Ascending aorta (tissue), 2 donors: ENCODE measurements around the gene NRXN3. TPM values are rescaled to one million over a fixed set of nuclear protein-coding genes. Genes with fewer than 3 reads are reported as not detected.

Source experiments
- DNase-seq, 2 donors: peaks; one replicate each; pipeline ENCODE4 v3.0.0-alpha.2; 2019; ENCODE audit warnings: low spot score in 2 of 2
- H3K27ac ChIP-seq, 2 donors: fragments of 200-600 bp; sonication (generic); one replicate each; pipeline ENCODE4 v1.5.1; 2016 to 2017; ENCODE audit warnings: mild to moderate bottlenecking in 1 of 2
- H3K27me3 ChIP-seq: fragments of 200-600 bp; sonication (generic); one replicate; pipeline ENCODE4 v1.5.1; 2017
- H3K36me3 ChIP-seq, 2 donors: fragments of 200-600 bp; sonication (generic); one replicate each; pipeline ENCODE4 v1.5.1; 2016
- H3K4me1 ChIP-seq, 2 donors: fragments of 200-600 bp; sonication (generic); one replicate each; pipeline ENCODE4 v1.5.1; 2016 to 2017; ENCODE audit warnings: mild to moderate bottlenecking in 1 of 2
- H3K4me3 ChIP-seq, 2 donors: fragments of 200-600 bp; sonication (generic); one replicate each; pipeline ENCODE4 v1.5.1; 2016 to 2017; ENCODE audit warnings: mild to moderate bottlenecking in 1 of 2
- H3K9me3 ChIP-seq, 2 donors: fragments of 200-600 bp; sonication (generic); one replicate each; pipeline ENCODE4 v1.5.1; 2016
- CTCF ChIP-seq, 3 experiments: fragments of 200-600 bp in 2 of 3; fragments of 450-650 bp in 1 of 3; sonication (generic) in 2 of 3; IDR thresholded peaks; one replicate each; pipeline ENCODE4 v1.5.1; 2016 to 2019; ENCODE audit warnings: antibody characterized with exemption in 3 of 3, mild to moderate bottlenecking in 1 of 3, moderate library complexity in 1 of 3
- intact Hi-C: fragments of 100-400 bp; cut with DNase I; formaldehyde crosslinking; loops from one replicate; pipeline ENCODE4 v1.15.1; 2023
- total RNA-seq: library from RNA; depleted of rRNA; stranded (reverse); fragments of >200 nt; gene quantifications from one replicate; pipeline ENCODE4 v1.1.0, GENCODE V29; 2016

Gene NRXN3
- total RNA-seq, 1 donor from 2014 or later, result 21.0 TPM

GRCh38 chr14:78762331-78762730, 592.2 kb downstream of the NRXN3 start:
- H3K9me3 ChIP-seq, result no peaks in the 10 kb centered on the region
- no peak for TF ChIP-seq CTCF (IDR thresholded peaks at IDR 0.05)
- intact Hi-C loops, result no loop called here
- no peak for DNase-seq
- H3K27me3 ChIP-seq, result no peaks in the 10 kb centered on the region
- no peak overlapping the region for H3K27ac ChIP-seq
- H3K36me3 ChIP-seq, result no peaks in the 10 kb centered on the region
- H3K4me3 ChIP-seq, result no peak overlapping the region
- no peaks in the 10 kb centered on the region for H3K4me1 ChIP-seq

- no peak overlapping the region for H3K27ac ChIP-seq
- H3K4me1 ChIP-seq, result no peaks in the 10 kb centered on the region
- TF ChIP-seq CTCF (IDR thresholded peaks at IDR 0.05), result no peak
- DNase-seq, result no peak
- H3K9me3 ChIP-seq, result no peaks in the 10 kb centered on the region
- H3K27me3 ChIP-seq, result no peaks in the 10 kb centered on the region
- H3K36me3 ChIP-seq, result no peaks in the 10 kb centered on the region
- no peak overlapping the region for H3K4me3 ChIP-seq
- intact Hi-C loops, result no loop called here
Measured at GRCh38 chr14:78763746-78764145, 593.6 kb downstream of the NRXN3 start.

GRCh38 chr14:78764240-78764639, 594.1 kb downstream of the NRXN3 start:
- Histone ChIP-seq H3K4me3 (no peak overlapping the region), H3K36me3 (no peaks in the 10 kb centered on the region), H3K9me3 (no peaks in the 10 kb centered on the region), H3K4me1 (no peaks in the 10 kb centered on the region), H3K27ac (no peak overlapping the region), H3K27me3 (no peaks in the 10 kb centered on the region)
- TF ChIP-seq CTCF (IDR thresholded peaks at IDR 0.05), result no peak
- intact Hi-C loops, result no loop called here
- no peak for DNase-seq

GRCh38 chr14:78764645-78765044, 594.5 kb downstream of the NRXN3 start:
- no peak for TF ChIP-seq CTCF (IDR thresholded peaks at IDR 0.05)
- no peaks in the 10 kb centered on the region for H3K36me3 ChIP-seq
- no peaks in the 10 kb centered on the region for H3K9me3 ChIP-seq
- no peak for DNase-seq
- H3K27me3 ChIP-seq, result no peaks in the 10 kb centered on the region
- no peak overlapping the region for H3K4me3 ChIP-seq
- no peak overlapping the region for H3K27ac ChIP-seq
- H3K4me1 ChIP-seq, result no peaks in the 10 kb centered on the region
- intact Hi-C loops, result no loop called here

- Histone ChIP-seq H3K27ac (no peak overlapping the region), H3K27me3 (no peaks in the 10 kb centered on the region), H3K4me3 (no peak overlapping the region), H3K36me3 (no peaks in the 10 kb centered on the region), H3K9me3 (no peaks in the 10 kb centered on the region), H3K4me1 (no peaks in the 10 kb centered on the region)
- TF ChIP-seq CTCF (IDR thresholded peaks at IDR 0.05), result no peak
- intact Hi-C loops, result no loop called here
- no peak for DNase-seq
Measured at GRCh38 chr14:78767436-78767835, 597.3 kb downstream of the NRXN3 start.

GRCh38 chr14:78782551-78782950, 612.4 kb downstream of the NRXN3 start:
- no peak for TF ChIP-seq CTCF (IDR thresholded peaks at IDR 0.05)

More at GRCh38 chr14:78782551-78782950, 612.4 kb downstream of the NRXN3 start:
- no peak overlapping the region for H3K27ac ChIP-seq
- no peaks in the 10 kb centered on the region for H3K36me3 ChIP-seq
- no peaks in the 10 kb centered on the region for H3K4me1 ChIP-seq
- no peak overlapping the region for H3K4me3 ChIP-seq
- H3K9me3 ChIP-seq, result no peaks in the 10 kb centered on the region
- intact Hi-C loops, result no loop called here
- no peak for DNase-seq
- no peaks in the 10 kb centered on the region for H3K27me3 ChIP-seq
